Dedifferentiated amniotic fluid mesenchymal stem cell (primary cell): Measurements from ENCODE around the gene ZNF646.

Experiments used
- DNase-seq: peaks from one replicate; pipeline ENCODE4 v3.0.0-alpha.2; 2016; ENCODE audit errors: extremely low spot score

ZNF646 gene

DNA sequence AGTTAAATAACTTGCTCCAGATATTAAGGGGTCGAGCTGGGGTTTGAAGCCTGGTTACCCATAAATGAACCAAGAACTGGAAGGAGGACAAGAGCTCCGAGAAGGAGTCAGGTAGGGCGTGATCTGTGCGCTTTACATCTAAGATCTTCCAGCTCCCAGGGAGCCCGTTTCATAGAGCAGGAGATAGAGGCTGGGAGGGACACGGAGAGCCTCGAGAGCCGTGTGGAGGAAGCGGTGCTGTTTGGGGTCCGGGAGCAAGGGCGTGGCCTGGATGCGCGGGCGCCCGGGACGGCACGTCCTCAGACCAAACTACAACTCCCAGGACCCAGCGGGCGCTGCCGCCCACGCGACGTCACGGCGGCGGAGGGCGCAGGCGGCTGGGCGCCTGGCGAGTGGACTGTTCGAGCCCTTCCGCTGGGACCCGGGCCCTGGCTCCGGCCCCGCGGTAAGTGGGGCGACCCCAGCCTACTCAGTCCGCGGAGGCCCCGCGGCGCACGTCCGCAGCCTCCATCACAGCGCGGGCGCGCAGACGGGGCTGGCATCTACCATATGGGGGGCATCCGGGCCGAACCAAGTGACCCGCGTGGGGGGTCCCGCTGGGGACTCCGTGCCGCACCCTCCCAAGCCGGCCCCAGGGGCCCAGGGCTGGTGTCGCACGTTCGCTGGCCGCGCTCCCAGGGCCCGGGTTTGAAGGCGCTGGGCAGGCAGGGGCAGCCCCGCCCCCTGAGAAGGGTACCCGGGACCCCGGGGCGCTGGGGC lies 34.0 kb downstream of the ZNF646 start, which contains the start of gene BCKDK:
TSS of gene BCKDK (plus strand) at position 352 of the 759 bp plus-strand sequence. CDS start 838 bp downstream, outside the sequence.
- DNase-seq, result peak; percentile 57

DNA sequence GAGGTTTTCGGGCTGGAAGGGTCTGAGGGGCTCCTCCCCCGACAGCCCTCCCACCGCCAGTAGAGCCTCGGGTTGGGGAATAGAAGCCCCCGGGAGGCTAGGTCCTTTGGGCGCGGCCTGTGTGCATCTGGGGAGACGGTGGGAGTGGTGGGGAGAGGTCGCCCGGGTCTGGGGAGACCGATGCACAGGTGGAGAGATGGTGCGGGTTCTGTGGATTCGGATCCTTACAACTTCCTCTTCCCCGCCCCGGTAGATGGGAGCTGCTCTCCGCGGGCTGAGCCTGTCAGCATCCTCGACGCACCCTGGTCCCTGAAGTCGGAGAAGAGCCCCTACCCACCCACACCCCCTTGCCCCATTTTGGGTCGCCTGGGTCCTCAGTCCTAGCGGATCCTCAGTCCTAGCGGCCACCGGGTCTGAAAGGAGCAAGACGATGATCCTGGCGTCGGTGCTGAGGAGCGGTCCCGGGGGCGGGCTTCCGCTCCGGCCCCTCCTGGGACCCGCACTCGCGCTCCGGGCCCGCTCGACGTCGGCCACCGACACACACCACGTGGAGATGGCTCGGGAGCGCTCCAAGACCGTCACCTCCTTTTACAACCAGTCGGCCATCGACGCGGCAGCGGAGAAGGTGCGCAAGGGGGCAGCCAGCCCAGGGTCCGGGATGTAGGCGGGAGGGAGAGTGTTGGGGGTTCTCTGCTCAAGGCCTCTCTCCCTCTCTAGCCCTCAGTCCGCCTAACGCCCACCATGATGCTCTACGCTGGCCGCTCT lies 34.8 kb downstream of the ZNF646 start:
- no peak for DNase-seq

DNA sequence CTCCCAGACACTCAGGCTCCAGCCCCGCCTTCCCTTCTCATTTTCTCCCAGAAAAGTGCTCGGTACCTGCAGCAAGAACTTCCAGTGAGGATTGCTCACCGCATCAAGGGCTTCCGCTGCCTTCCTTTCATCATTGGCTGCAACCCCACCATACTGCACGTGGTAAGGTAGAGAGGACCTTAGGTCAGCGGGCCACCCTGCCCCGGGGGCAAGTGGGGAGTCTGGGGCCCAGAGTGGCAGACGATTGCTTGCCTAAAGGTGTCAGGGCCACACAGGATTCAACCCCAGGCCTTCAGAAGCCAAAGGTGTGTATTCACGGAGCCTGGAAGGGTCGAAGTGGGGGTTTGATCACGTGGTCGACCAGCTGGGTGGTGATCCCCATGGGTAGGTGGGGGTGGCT lies 35.4 kb downstream of the ZNF646 start:
- DNase-seq, result no peak

DNA sequence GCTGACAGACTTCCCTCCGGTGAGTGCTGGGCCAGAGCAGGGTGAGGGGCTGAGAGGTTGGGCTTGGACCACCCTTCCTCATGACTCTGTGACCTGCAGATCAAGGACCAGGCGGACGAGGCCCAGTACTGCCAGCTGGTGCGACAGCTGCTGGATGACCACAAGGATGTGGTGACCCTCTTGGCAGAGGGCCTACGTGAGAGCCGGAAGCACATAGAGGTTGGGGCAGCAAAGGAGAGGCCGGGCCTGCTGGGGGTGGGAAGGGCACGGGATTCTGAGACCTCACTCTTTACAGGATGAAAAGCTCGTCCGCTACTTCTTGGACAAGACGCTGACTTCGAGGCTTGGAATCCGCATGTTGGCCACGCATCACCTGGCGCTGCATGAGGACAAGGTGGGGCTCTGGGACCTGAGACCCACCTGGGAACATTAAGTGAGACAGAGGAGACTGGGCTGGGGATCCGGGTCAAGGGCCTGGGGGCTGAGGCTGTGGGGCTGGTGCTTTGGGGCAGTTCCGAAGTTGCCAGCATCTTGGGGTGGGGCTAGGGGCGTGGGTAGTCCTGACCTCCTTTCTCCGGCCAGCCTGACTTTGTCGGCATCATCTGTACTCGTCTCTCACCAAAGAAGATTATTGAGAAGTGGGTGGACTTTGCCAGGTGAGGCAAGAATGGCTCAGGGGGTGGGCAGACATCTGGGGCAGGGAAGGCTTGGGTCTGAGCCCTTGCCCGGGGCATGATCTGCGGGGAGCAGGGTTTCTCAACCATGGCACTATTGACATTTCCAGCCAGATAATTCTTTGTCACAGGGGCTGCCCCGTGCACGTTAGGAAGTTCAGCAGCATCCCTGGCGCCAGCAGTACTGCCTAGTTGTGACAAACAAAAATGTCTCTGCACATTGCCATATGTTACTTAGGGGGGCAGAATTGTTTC lies 36.1 kb downstream of the ZNF646 start:
- no peak for DNase-seq

DNA sequence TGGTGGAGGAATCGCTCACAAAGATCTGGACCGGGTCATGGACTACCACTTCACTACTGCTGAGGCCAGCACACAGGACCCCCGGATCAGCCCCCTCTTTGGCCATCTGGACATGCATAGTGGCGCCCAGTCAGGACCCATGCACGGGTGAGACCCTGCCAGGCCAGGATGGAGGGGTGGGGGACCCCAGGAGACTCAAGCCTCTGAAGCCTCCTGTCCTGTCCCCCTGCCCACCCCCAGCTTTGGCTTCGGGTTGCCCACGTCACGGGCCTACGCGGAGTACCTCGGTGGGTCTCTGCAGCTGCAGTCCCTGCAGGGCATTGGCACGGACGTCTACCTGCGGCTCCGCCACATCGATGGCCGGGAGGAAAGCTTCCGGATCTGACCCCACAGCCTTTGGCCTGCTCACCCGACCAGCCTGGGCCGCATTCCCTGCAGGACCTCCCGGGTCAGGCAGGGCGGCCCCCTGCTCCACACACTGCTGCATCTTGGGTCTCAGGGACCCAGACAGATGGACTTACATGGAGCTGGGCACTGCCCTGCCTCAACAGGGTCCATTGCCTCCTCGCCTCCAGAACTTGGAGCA lies 37.8 kb downstream of the ZNF646 start:
- DNase-seq, result no peak

DNA sequence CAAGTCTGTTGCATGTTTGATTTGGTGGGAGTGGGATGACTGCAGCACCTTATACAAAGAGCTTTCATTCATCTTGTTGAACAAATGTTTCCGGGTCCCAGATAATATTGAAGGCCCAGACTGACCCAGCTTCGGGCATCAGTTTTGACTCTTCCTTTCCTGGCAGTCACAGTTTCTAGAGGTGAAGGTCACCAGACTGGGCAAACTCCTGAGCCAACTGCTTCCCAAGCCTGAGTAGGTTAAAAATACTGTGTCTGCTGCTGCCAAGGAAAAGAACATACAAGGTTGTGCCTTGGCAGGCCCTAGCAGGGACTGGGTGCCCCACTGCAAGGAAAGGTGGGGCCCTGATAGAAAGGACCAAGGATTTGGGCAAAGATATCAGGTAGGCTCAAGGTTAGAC lies 38.5 kb downstream of the ZNF646 start:
- no peak for DNase-seq

DNA sequence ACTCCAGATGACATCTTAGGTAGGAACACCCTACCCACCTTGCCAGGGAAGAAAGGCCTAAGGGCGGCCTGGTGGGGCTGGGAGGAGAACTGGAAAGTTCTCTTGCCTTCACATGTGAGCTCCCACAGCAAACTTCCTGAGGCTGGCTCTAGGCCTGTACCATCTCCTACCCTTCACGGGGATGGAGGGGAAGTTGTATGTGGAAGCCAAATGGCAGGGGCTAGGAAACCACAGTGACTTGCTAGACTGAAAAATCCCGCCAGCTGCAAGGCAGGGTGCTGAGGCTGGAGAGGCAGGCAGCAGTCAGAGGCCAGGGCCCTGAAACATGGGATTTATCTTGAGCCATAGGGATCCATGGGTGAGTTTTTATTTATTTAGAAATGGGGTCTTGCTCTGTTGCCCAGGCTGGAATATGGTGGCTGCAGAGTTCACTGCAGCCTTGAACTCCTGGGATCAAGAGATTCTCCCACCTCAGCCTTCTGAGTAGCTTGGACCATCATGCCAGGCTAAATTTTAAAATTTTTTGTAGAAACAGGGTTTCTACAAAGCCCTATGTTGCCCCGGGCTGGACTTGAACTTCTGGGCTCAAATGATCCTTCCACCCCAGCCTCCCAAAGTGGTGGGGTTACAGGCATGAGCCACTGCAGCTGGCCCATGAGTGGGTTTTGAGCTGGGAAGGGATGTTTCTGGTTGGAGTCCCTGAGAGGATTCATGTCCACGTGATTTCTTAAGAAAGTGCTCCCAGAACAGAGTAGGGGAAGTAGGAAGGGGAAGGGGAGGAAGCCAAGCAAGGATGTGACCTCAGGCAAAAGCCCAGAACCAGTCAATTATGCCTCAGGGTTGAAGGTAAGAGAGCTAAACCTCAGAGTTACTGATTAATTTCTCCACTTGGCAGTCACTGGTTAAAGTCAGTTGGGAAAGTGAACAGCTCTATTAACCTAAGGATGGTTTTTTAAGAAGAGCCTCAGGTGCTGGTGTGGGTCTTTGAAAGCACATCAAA lies 39.2 kb downstream of the ZNF646 start:
- no peak for DNase-seq

DNA sequence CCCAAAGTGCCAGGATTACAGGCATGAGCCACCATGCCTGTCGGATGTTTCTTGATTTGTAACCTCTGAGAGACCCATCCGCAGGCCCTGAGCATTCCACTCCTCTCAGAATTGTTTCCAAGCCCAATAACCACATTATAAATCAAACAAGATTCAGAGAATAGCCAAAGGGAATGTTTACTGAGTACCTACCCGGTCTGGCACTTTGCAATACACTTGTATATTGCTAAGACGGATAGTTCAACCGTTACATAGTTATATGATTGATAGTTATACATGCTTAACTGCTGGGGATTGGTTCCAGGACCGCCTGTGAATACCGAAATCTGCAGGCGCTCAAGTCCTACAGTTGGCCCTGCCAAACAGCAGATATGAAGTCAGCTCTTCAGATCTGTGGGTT lies 40.2 kb downstream of the ZNF646 start:
- no peak for DNase-seq

DNA sequence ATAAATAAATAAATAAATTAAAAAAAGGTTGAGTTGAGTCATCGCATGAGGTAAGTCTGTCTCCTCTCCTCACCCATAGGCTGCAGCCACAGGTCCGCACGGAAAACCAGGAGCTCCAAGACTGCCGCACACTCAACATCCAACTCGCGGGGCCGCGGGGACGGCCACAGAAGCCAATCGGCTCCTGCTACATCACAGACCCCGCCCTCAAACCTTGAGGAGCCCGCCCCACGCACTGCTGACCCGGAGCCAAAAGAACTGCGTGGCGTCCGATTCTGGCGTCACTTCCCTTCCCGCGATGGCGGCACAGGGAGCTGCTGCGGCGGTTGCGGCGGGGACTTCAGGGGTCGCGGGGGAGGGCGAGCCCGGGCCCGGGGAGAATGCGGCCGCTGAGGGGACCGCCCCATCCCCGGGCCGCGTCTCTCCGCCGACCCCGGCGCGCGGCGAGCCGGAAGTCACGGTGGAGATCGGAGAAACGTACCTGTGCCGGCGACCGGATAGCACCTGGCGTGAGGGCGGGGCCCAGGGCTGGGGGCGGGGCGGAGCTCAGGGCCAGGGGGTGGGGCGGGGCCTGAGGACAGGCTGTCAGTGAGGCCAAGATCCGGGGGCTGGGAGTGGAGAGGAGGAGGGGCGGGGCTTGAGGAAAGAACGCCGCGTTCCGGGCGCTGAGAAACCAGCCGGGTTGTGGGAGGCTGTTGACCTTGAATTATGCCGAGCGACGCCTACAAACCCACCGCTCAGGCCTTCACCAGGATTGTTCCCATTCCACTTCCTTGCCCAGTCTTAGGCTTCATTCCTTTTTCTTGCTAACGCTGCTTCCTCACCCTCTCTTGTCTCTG lies 43.4 kb downstream of the ZNF646 start, which contains the start of gene KAT8:
TSS of gene KAT8 (plus strand) at position 281 of the 839 bp plus-strand sequence. CDS start at position 299, 18 bp downstream.
- peak; percentile 98 for DNase-seq

DNA sequence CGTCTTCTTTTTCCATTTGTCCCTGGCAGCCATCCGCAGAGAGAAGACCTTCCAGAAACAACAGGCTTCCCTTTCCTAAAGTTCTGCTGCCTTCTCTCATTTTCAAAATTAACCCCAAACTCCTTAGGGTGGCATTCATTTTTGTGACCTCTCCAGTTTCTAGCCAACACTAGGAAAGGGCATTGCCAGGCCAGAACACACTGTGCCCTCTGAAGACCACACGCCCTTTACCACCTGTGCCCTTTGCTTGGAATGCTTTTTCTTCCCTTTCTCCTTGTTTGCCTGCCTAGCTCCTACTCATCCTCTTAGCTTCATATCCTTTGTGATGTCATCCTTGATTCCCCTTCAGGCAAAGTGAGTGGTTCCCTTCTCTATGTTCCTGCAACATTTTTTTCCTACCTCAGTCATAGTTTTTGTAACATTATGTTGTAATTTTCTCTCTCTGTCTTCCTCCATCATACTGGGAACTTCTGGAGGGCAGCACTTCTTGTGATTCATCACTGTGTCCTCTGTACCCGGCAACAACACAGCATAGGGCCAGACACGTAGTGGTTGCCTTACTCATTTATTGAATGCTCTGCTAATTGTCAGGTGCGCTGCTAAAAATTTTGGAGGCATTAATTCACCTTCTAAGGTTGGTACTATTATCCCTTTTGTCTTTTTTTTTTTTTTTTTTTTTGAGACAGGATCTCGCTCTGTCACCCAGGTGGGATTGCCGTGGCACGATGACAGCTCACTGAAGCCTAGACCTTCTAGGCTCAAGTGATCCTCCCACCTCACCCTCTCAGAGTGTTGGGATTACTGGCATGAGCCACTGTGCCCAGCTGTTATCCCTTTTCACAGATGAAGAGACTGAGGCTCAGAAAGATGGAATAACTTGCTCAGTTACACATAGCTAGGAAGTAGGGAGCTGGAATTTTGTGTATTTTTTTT lies 44.3 kb downstream of the ZNF646 start:
- peak; percentile 31 for DNase-seq

DNA sequence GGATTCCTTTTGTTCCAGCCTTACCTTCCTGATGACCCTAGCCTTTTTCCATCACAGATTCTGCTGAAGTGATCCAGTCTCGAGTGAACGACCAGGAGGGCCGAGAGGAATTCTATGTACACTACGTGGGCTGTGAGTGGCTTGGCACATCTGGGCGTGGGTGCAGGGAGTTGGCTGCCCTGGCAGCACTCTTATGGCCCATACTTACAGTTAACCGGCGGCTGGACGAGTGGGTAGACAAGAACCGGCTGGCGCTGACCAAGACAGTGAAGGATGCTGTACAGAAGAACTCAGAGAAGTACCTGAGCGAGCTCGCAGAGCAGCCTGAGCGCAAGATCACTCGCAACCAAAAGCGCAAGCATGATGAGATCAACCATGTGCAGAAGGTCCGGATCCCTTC lies 45.9 kb downstream of the ZNF646 start:
- DNase-seq, result no peak

DNA sequence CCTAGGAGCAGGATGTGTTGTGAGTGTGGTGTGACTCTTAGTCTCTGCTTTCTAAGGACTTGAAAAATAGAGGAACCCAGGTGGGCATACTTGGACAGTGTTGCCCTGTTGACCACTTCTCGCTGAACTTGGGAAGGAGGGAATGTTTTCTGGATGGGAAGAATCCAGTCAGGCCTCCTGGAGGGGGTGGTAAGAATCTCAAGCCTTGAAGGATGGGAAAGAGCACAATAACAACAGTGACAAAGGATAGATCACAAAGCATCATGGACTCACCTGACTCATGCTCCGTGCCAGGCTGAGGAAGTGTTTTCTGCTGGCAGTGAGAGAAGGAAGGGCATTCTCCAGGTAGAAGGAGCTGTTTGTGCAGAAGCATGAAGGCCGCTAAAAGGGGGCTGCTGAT lies 51.6 kb downstream of the ZNF646 start:
- DNase-seq, result no peak

DNA sequence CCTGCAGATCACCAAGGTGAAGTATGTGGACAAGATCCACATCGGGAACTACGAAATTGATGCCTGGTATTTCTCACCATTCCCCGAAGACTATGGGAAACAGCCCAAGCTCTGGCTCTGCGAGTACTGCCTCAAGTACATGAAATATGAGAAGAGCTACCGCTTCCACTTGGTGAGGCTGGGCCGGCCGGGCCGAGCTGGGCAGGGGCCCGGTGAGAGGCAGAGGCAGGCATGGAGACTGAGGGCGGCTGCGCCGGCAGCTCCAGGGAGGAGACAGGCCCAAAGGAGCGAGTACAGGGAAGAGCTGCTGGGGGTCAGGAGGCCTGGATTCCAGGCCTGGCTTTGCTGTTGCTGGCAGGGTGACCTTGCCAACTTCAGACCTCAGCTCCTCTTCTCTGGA lies 53.0 kb downstream of the ZNF646 start:
- no peak for DNase-seq

DNA sequence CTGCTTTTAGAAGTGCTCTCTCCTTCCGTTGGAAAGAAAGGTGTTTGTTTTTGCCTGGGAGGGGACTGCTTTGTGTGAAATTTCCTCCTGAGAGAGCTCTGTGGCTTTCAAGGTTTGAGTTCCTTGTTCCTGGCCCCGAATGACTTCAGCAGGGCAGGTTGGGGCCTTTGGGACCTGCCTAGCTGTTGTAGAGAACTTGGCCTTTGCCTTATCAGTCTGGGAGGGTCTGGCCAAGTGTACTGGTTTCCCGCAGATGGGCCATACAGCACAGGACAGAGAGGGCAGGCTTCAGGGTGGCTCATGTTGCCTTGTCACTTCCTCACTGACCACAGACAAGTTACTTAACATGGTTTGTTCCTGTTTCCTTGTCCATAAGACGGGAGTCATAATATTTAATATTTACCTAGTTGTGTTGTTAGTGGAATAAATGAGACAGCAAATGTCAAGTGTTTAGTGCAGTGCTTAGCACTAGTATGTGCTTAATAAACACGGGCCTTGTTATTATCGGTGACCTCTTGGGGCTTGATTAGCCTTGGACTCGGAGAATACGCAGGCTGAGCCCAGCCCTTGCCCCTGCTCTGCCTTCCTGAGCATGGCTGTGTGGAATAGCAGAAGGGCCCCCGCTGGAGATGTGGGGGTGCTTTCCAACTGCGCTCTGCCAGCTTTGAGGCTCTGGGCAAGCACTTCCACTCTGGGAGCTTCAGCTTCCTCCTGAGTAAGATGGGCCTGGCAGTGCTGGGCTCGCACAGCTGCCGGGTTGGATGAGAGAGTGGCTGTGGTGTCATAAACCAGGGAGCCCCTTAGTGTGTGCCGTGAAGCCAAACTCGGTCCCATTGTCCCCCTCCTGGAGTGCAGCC lies 54.7 kb downstream of the ZNF646 start:
- DNase-seq, result no peak

DNA sequence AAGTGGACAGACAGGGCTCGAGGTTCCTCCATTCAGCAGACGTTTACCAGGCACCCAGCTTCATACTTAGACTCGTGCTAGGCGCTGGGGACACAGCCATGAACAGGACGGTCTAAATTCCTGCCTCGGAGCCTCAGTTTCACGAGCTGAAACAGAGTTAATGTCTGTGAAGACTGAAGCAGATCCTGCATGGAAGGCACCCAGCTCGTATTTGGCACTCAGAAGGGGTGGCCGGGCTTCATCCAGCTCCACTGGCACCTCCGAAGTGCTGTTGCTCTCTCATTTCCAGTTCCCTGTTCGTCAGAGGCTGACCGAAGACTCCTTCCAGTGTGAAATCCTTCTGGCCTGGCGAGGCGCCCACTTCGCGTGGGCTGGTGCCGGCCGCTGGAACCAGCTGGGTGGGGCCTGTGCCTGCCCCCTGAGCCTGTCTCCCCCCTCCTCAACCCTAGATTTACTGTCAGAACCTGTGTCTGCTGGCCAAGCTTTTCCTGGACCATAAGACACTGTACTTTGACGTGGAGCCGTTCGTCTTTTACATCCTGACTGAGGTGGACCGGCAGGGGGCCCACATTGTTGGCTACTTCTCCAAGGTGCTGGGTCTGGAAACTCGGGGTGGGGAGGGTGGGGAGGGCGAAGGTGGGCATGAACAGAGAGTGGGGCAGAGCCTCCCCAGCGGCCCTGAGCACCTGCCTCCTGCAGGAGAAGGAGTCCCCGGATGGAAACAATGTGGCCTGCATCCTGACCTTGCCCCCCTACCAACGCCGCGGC lies 55.5 kb downstream of the ZNF646 start:
- DNase-seq, result no peak

DNA sequence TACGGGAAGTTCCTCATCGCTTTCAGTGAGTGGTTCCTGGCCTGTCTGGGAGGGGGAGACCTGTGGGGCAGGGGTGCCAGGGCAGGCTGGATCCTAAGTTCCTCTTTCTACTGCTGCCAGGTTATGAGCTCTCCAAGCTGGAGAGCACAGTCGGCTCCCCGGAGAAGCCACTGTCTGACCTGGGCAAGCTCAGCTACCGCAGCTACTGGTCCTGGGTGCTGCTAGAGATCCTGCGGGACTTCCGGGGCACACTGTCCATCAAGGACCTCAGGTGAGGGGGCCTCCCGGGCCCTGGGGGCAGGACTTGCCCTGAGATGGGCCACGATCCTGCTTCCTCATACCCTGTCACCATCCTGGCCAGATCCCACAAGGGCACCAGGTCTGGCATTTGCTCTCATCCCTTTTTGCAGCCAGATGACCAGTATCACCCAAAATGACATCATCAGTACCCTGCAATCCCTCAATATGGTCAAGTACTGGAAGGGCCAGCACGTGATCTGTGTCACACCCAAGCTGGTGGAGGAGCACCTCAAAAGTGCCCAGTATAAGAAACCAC lies 56.2 kb downstream of the ZNF646 start:
- DNase-seq, result no peak
